Skeletal muscle satellite cell (primary cell): ENCODE data around the gene MAP6. TPM values are rescaled to one million over a fixed set of nuclear protein-coding genes. Genes with fewer than 3 reads are reported as not detected.

Source experiments
- H3K27me3 ChIP-seq: 2 replicates; pipeline ENCODE4 v1.7.0; 2013; ENCODE audit warnings: low read length; ENCODE audit not compliant: control insufficient read depth, insufficient read depth
- H3K36me3 ChIP-seq: 2 replicates; pipeline ENCODE4 v1.7.0; 2013; ENCODE audit warnings: mild to moderate bottlenecking, control low read depth, low read length; ENCODE audit not compliant: insufficient read depth
- H3K4me1 ChIP-seq: 2 replicates; pipeline ENCODE4 v1.7.0; 2013; ENCODE audit warnings: low read length; ENCODE audit not compliant: control insufficient read depth, insufficient read depth
- H3K4me2 ChIP-seq: 2 replicates; pipeline ENCODE4 v1.7.0; 2013; ENCODE audit warnings: mild to moderate bottlenecking, low read length
- H3K4me3 ChIP-seq: 2 replicates; pipeline ENCODE4 v1.7.0; 2013; ENCODE audit warnings: low read length
- H3K9ac ChIP-seq: 2 replicates; pipeline ENCODE4 v1.7.0; 2013; ENCODE audit warnings: mild to moderate bottlenecking, low read depth, low read length, moderate library complexity
- H3K9me3 ChIP-seq: replicated peaks from 2 replicates; pipeline ENCODE4 v1.7.0; 2013; ENCODE audit warnings: mild to moderate bottlenecking, control low read depth, low read length
- small RNA-seq: library from RNA; depleted of rRNA; stranded (forward); fragments of <200 nt; gene quantifications from one replicate; pipeline ENCODE3, GENCODE V24; 2012

Gene MAP6

GRCh38 chr11:75539459-75540334 is 129.1 kb downstream of the MAP6 start:
- H3K4me1 ChIP-seq = no peaks in the 10 kb centered on the region
- no peak overlapping the region for H3K4me2 ChIP-seq
- no peak overlapping the region for H3K4me3 ChIP-seq
- no peaks in the 10 kb centered on the region for H3K36me3 ChIP-seq
- peaks cover 11% of the 10 kb centered on the region for H3K27me3 ChIP-seq
- no peak overlapping the region for H3K9ac ChIP-seq
- no peaks in the 10 kb centered on the region for H3K9me3 ChIP-seq

GRCh38 chr11:75538150-75538942 is 130.5 kb downstream of the MAP6 start:
- no peak overlapping the region for H3K4me2 ChIP-seq
- H3K9ac ChIP-seq = no peak overlapping the region
- H3K9me3 ChIP-seq = no peaks in the 10 kb centered on the region
- no peaks in the 10 kb centered on the region for H3K36me3 ChIP-seq
- H3K4me3 ChIP-seq = no peak overlapping the region
- H3K27me3 ChIP-seq = peaks cover 11% of the 10 kb centered on the region
- peaks cover 5% of the 10 kb centered on the region for H3K4me1 ChIP-seq

GRCh38 chr11:75537740-75538139 is 131.1 kb downstream of the MAP6 start:
- Histone ChIP-seq H3K4me1 (peaks cover 5% of the 10 kb centered on the region), H3K36me3 (no peaks in the 10 kb centered on the region), H3K4me3 (no peak overlapping the region), H3K27me3 (peaks cover 11% of the 10 kb centered on the region), H3K9ac (no peak overlapping the region), H3K4me2 (no peak overlapping the region), H3K9me3 (no peaks in the 10 kb centered on the region)

Small RNA genes lying within 50 kb of the gene (small RNA-seq; reads per million reads assigned to genes)
- gene AP001922.4 = not detected
